ENCODE measurements around the gene PGPEP1. TPM values are rescaled to one million over a fixed set of nuclear protein-coding genes. Genes with fewer than 3 reads are reported as not detected.

PGPEP1 gene, protein sequence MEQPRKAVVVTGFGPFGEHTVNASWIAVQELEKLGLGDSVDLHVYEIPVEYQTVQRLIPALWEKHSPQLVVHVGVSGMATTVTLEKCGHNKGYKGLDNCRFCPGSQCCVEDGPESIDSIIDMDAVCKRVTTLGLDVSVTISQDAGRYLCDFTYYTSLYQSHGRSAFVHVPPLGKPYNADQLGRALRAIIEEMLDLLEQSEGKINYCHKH
- 7.1 TPM for polyA plus RNA-seq (2012; ENCODE audit: insufficient read depth, insufficient read length)

DNA sequence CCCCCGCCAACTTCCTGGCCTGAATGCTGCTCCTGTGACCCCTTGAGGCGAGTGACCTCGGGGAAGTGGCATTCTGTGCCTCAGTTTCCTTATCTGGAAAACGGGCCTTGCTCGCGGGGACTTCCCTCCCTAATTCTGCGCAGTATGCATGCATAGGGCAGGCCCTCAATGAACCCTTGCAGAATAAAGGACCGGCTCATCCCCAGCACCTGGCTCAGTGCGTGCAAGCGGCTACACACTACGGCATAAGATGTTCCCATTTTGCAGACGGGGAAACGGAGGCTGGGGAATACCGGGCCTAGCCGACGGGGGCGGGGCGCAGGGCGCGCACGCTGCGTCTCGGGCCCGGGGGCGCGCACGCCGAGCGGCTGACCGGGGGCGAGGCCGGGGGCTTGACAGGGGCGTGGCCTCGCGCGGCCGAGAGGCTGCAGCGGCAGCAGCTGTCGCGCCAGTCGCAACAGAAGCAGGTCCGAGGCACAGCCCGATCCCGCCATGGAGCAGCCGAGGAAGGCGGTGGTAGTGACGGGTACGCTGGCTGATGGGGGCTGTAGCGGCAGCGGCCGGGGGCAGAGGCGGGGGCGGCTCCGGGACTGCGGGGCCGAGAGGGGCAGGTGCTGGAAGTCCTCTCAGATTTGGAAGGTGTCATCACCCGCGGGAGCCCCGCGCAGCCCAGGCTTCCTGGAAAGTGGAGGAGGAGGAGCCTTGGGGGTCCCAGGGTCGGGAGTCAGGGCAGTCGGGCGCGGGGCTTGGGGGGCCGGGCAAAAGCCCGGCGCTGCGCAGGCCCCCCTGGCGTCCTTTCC is at the start of gene PGPEP1:
Gene PGPEP1 (plus strand): TSS at position 409 of the 800 bp plus-strand sequence. CDS start 84 bp downstream, at position 493.
- H3K4me3 ChIP-seq (ENCODE audit: low read length) = peak within 1 kb of the TSS; percentile 81
- DNase-seq (ENCODE audit: low read depth, low spot score) = no peak

DNA sequence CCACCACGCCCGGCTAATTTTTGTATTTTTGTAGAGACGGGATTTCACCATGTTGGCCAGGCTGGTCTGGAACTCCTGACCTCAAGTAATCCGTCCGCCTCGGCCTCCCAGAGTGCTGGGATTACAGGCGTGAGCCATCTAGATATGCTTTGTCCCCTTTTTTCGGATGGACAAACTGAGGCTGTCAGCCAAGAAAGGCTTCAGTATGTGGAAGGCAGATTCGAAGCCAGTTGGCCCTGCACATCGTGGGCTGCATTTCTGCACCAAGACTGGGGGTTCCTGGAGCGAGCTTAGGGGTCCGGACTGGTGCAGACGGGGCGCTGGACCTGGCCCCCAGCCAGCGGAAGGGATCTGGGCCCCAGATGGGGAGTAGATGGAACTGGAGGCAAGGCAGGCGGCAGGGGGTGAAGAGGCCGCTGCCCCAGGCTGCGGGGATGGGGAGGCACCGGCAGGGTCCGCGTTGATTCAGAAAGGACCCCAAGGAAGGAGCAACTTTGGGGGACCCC is 49.3 kb upstream of the PGPEP1 start:
- DNase-seq (ENCODE audit: low read depth, low spot score) = no peak
- peak overlapping the region; percentile 82 for H3K4me3 ChIP-seq (ENCODE audit: low read length)

DNA sequence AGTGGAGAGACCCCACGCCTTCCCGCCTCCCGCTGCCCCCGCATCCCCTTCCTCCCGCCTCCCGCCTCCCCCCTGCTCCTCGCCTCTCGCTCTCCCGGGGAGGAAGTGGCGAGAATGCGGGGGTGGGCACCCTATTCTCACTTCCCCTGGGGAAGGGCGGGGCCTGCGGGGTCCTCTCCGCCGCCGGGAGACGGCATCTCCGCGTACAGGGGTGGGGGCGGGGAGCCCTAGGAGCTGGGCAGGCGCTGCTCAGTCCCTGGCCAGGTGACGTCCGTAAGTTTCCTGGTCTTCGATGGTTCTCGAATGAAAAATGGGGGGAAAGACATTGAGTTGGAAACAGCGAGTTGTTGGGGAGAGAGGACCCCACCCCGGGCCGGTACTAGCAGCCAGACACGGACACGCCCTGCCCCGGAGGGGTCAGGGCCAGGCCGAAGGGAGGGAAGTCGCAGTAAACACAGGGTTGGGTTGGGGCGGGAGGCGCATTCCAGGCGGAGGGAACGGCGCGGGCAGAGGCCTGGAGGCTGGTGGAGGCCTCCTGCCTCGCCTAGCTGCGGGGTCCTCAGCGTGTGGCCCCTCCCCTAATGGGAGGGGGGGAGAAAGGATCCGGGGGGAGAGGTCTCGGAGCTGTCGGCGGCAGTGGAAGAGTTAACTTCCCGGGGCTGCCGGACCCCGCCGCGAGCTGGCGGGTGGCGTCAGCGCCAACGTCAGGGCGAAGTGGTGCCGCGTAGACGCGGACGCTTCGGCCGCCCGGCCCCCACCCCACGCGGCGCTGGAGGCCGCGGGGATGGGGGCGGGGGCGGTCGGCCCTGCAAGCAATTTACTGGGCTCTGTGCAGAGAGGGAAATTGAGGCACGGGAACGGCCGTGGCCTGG is 48.6 kb upstream of the PGPEP1 start:
- DNase-seq (ENCODE audit: low read depth, low spot score) = peak; percentile 83
- peak overlapping the region; percentile 82 for H3K4me3 ChIP-seq (ENCODE audit: low read length)

DNA sequence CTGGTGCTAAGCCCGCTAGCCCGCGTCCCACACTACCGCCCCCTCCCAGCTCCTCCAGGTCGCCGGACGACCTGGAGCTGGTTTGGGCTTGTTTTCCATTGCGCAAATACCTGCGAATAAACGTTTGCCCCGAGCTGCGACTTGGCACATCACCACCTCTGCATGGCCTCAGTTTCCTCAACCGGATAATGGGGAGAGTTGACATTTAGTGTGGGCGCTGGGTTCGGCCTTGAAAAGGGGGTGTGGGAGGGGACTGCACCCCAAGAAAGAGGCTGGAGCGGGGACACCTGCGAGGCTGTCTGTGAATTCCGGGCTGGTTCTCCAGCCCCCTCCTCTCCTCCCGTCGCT is 48.0 kb upstream of the PGPEP1 start:
- no peak for DNase-seq (ENCODE audit: low read depth, low spot score)

DNA sequence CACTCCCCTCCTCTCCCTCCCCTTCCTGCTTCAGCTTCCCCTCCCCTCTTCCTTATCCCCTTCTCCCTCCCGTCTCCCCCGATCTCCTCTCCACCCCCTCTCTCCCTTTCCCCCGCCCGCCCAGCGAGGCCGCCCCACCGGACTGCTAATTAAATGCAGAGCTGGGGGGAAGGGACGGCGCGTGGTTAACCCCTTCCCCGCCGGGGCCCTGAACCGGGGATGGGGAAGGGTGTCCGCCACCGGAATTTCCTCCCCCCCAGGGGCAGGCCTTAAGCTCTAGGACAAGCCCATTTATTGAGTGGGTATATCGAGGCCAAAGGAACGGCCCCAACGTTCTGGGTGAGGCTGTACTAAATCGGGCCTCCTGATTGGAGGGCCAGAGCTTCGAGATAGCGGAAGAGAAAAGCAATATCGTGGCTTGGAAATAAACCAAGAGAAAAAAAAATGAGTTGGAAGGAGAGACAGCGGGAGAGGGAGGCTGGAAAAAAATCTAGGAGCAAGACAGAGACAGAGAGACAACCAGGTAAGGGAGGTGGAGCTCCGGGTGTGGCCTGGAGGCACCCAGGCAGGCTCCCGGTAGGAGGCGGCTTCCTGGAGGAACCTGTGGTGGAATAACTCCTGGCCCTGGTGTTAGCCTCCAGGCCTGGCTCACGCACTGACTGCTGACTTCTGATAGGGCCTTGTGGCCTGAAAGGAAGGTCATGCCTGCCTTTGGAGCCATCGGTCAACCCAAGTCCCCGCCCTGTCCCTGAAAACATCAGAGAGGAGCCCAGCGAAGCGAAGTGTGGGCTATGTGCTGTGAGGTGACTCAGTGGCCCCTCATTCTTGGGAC is 47.4 kb upstream of the PGPEP1 start:
- peak; percentile 36 for DNase-seq (ENCODE audit: low read depth, low spot score)
- H3K4me3 ChIP-seq (ENCODE audit: low read length) = peak overlapping the region; percentile 82

More for the DNA sequence above, 48.0 kb upstream of the PGPEP1 start:
- H3K4me3 ChIP-seq (ENCODE audit: low read length) = peak overlapping the region; percentile 82

DNA sequence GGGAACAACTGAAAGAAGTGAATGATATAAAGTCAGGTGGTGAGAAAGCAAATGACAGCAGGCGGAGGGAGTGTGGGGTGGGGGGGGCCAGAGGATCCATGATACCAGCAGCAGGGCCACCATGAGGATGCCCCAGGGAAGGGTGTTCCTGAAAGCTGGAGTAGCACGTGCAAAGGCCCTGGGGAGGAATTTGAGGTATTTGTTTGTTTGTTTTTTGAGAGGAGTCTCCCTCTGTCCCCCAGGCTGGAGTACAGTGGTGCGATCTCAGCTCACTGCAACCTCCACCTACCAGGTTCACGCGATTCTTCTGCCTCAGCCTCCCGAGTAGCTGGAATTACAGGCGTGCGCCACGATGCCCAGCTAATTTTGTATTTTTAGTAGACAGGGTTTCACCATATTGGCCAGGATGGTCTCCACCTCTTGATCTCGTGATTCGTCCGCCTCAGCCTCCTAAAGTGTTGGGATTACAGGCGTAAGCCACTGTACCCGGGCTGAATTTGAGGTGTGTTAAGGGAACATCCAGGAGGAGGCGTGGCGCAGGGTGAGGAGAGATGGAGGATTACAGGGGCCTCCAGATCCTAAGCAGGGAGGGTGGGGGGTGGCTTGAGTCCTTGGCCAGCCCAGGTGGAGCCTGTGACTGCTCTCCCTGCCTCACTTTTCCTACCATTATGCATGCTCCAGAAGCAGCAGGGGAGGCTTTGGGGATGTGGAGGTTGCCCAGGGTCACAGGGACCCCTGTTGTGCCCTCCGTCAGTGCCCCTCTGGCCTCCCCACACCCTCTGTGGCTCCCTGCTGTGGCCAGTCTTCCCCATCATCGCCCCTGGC is 46.5 kb upstream of the PGPEP1 start:
- H3K4me3 ChIP-seq (ENCODE audit: low read length) = no peak overlapping the region
- no peak for DNase-seq (ENCODE audit: low read depth, low spot score)

DNA sequence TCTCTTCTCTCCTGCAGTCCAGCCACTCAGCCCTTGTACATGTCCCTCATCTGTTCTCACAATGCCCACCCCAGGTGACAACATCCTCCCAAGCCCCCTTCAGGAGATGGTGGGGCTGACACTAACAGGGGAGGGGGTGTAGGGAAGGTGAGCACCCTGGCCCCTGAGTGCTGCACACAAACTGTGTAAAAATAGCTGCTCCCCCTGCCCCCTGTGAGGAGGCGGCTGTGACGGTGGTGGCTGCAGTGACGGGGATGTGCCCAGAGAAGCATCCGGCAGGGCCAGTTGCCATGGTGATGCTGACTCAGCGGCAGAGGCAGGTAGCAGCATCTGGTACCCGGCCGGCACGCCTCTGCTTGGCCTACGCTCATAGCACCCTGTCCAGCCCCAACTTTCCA is 45.9 kb upstream of the PGPEP1 start:
- DNase-seq (ENCODE audit: low read depth, low spot score) = no peak
- H3K4me3 ChIP-seq (ENCODE audit: low read length) = no peak overlapping the region

DNA sequence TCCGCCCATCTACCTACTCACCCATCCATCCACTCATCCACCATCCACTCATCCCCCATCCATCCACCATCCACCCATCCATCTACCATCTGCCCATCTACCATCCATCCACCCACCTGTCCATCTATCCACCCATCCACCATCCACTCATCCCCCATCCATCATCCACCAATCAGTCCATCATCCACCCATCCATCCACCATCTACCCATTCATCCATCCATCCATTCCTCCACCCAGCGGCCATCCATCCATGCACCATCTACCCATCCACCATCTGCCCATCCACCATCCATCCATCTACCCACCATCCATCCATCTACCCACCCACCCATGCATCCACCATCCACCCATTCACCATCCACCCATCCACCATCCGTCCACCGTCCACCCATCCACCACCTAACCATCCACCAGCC is 45.4 kb upstream of the PGPEP1 start:
- DNase-seq (ENCODE audit: low read depth, low spot score) = no peak
- H3K4me3 ChIP-seq (ENCODE audit: low read length) = no peak overlapping the region

DNA sequence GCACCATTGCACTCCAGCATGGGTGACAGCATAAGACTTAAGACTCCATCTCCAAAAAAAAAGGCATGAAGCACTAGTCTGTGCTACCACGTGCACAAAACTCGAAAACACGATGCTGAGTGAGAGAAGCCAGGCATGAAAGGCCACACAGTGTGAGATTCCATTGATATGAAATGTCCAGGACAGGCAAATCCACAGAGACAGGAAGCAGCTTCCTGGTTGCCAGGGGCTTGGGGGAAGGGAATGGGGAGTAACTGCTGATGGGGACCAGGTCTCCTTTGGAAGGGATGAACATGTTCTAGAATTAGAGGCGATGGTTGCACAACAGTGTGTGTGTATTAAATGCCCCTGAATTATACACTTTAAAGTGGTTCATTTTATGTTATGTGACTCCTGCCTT is 43.1 kb upstream of the PGPEP1 start:
- H3K4me3 ChIP-seq (ENCODE audit: low read length) = no peak overlapping the region
- no peak for DNase-seq (ENCODE audit: low read depth, low spot score)

DNA sequence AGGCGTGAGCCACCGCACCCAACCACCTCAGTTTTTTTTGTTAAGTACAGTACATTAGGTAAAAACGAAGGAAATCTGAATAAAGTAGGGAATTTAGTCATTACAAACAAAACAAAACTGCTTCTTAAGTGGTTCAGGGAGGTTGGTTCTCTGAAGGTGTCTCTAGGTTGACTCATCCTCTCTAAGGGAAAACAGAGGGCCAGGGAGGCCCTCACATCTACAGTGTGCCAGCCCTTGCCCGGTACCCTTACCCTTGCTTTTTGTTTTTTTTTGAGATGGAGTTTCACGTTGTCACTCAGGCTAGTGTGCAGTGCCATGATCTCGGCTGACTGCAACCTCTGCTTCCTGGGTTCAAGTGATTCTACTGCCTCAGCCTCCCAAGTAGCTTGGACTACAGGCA is 41.8 kb upstream of the PGPEP1 start:
- no peak for DNase-seq (ENCODE audit: low read depth, low spot score)
- H3K4me3 ChIP-seq (ENCODE audit: low read length) = no peak overlapping the region

DNA sequence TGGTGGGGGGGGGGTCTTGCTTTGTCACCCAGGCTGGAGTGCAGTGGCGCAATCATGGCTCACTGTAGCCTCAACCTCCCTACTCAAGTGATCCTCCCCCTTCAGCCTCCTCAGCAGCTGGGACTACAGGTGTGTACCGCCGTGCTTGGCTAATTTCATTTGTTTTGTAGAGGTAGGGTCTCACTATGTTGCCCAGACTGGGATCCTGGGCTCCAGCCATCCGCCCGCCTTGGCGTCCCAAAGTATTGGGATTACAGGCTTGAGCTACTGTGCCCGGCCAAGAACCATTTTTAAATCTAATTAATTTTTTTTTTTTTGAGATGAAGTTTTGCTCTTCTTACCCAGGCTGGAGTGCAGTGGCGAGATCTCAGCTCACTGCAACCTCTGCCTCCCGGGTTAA is 40.7 kb upstream of the PGPEP1 start:
- no peak overlapping the region for H3K4me3 ChIP-seq (ENCODE audit: low read length)
- no peak for DNase-seq (ENCODE audit: low read depth, low spot score)

DNA sequence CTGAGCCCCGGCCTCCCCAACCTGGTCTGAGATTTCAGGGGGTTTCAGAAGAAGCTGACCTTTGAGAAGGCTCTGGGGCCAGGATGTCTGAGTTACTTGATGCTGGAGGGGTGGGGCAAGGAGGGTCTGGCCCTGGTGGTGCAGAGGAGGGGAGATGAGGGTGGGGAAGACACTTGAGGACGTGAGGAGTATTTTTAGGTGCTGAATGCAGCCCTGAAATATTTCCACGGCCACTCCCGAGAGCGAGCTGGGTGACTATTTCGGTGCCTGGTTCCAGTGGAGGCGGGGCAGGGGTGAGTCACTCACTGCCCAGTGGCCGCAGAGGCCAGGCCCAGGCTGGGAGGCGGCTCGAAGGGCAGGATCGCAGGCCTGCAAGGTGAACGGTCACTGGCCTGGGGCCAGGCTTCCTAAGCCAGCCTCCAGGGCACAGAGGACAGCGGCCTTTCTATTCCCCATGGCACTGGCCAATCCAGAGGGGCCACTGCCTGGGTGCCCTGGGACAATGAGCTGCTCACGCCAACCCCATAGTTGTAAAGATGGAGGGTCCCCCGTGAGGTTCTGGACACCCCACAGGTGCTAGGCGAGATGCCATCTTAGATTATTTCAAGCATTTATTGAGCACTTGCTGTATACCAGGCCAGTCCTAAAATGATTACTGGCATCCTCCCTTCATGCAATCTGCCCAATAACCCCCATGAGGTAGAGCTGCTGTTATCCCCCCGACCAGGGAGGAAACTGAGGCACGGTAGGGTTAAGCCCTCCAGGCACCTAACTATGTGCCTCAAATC is 39.3 kb upstream of the PGPEP1 start:
- DNase-seq (ENCODE audit: low read depth, low spot score) = no peak

DNA sequence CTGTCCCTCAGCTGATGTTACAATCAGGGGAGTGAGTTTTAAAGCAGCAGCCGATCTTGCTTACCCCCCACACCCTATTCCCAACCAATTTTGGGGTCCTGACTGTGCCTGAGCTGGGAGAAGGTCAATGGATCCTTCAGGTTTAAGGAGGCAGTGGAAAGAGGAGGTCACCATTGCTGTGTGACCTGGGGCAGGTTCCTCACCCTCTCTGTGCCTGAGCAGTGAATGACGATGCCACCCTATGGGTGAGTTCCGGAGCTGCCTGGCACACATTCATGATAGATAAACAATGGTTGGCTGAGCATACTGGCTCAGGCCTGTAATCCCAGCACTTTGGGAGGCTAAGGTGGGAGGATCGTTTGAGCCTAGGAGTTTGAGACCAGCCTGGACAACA is 38.7 kb upstream of the PGPEP1 start:
- H3K4me3 ChIP-seq (ENCODE audit: low read length) = no peak overlapping the region
- DNase-seq (ENCODE audit: low read depth, low spot score) = no peak

More for the DNA sequence above, 39.3 kb upstream of the PGPEP1 start:
- no peak overlapping the region for H3K4me3 ChIP-seq (ENCODE audit: low read length)

DNA sequence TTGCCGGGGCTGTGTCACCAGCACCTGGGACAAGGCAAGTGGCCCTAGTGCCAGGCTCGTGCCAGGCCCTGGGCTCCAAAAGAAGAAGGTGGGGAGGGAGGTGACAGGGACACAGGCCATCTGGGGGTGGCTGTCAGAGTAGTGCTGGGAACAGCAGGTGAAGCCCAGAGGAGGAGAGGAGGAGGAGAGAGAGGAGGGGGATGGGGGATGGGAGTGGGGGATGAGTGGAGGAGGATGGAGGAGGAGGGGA is 36.3 kb upstream of the PGPEP1 start:
- peak overlapping the region; percentile 60 for H3K4me3 ChIP-seq (ENCODE audit: low read length)
- DNase-seq (ENCODE audit: low read depth, low spot score) = no peak

DNA sequence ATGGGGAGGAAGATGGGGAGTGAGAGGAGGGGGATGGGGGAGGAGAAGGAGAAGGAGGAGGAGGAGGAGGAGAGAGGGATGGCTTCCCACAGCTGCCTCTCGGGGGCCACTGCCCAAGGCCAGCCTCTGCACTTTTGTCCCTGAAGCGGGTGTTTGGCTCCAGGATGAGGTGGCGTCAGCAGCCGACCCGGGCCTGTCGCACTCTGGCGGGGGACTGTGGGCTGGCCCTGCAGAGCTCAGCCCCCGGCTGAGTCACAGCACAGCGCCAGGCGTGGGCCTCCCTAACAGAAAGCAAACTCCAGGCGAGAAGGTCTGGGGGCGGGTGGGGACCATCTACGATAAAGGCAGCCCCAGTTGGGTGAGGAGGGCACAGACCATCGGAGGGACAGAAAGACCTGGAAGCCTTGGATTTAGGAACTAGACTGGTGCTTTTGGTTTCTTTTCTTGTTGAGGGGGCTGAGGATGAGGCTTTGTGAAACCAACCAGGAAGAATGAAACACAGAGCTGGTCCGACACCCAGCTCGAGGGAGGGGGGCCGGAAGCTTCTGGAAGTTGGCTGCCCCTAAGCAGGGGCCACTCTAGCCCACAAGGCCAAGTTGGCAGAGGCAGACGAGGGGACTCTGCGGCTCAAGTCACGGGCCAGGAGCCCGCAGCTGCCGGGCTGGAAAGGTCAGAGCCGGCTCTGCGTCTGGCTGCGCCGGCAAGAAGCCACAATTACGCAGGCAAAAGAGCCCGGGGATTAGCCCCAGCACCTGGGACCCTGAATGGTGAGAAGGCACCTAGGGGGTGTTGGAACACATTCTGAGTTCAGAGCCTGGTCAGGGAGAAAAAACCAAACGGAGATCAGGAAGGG is 35.7 kb upstream of the PGPEP1 start:
- peak; percentile 43 for DNase-seq (ENCODE audit: low read depth, low spot score)
- peak overlapping the region; percentile 60 for H3K4me3 ChIP-seq (ENCODE audit: low read length)

DNA sequence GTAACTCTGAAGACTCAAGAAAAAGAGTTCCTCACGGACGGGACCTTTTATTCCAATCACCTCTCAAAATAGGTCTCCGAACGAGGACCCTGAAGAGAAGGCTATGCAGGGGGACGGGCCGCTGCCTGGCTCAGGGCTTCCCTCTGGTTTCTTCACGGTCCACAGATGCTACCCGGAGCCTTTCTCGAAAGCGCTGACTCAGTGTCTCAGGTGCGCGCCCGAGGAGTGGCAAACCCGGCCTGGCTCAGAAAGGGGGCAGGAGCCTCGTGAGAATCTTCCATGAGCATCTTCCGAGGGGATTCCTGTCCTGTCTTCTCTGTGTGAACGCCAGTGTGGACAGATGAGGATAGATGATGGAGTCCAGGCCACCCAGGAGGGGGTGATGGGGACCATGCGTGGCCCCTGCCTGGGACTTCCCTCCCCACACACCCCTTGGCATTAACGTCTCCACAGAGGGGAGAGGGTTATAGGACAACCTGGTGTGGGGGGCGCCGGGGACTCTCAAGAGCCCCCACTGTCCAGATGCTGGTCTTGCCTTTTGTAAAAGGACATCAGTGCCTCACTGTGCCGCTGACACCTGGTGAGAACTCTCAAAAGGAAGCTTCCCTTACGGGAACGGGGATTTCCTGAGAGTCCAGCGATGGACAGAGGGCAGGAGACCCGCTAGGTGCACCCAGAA is 34.0 kb upstream of the PGPEP1 start:
- no peak overlapping the region for H3K4me3 ChIP-seq (ENCODE audit: low read length)
- DNase-seq (ENCODE audit: low read depth, low spot score) = no peak

All from Jurkat, Clone E6-1 (cell line).